ENCODE measurements around the gene OTOG.

OTOG gene

GRCh38 chr11:17547051-17547577 is at the start of gene OTOG:
OTOG (plus strand) TSS chr11:17547259; CDS start chr11:17547373, 114 bp downstream.
- DNase-seq (ENCODE audit: low read depth), result no peak

GRCh38 chr11:17498058-17498457 is 49.0 kb upstream of the OTOG start:
- no peak for DNase-seq (ENCODE audit: low read depth)

- DNase-seq (ENCODE audit: low read depth), result no peak
These were observed 48.6 kb upstream of the OTOG start for GRCh38 chr11:17498475-17498874.

- no peak for DNase-seq (ENCODE audit: low read depth)
These were observed 46.4 kb upstream of the OTOG start for GRCh38 chr11:17500673-17501072.

GRCh38 chr11:17502630-17503029 is 44.4 kb upstream of the OTOG start:
- DNase-seq (ENCODE audit: low read depth), result no peak

GRCh38 chr11:17504330-17505107 is 42.5 kb upstream of the OTOG start:
- no peak for DNase-seq (ENCODE audit: low read depth)

GRCh38 chr11:17505146-17505545 is 41.9 kb upstream of the OTOG start:
- no peak for DNase-seq (ENCODE audit: low read depth)

- no peak for DNase-seq (ENCODE audit: low read depth)
These were observed 40.7 kb upstream of the OTOG start for GRCh38 chr11:17506314-17506713.

GRCh38 chr11:17506942-17507341 is 40.1 kb upstream of the OTOG start:
- no peak for DNase-seq (ENCODE audit: low read depth)

- no peak for DNase-seq (ENCODE audit: low read depth)
These were observed 39.3 kb upstream of the OTOG start for GRCh38 chr11:17507773-17508172.

- no peak for DNase-seq (ENCODE audit: low read depth)
These were observed 38.8 kb upstream of the OTOG start for GRCh38 chr11:17508306-17508705.

- no peak for DNase-seq (ENCODE audit: low read depth)
These were observed 38.3 kb upstream of the OTOG start for GRCh38 chr11:17508791-17509190.

- no peak for DNase-seq (ENCODE audit: low read depth)
These were observed 36.4 kb upstream of the OTOG start for GRCh38 chr11:17510507-17511206.

- no peak for DNase-seq (ENCODE audit: low read depth)
These were observed 35.5 kb upstream of the OTOG start for GRCh38 chr11:17511571-17511970.

GRCh38 chr11:17512101-17512500 is 35.0 kb upstream of the OTOG start:
- DNase-seq (ENCODE audit: low read depth), result no peak

GRCh38 chr11:17513853-17514252 is 33.2 kb upstream of the OTOG start:
- DNase-seq (ENCODE audit: low read depth), result no peak

GRCh38 chr11:17514476-17514875 is 32.6 kb upstream of the OTOG start:
- DNase-seq (ENCODE audit: low read depth), result no peak

- no peak for DNase-seq (ENCODE audit: low read depth)
These were observed 31.4 kb upstream of the OTOG start for GRCh38 chr11:17515443-17516176.

GRCh38 chr11:17516551-17517150 is 30.4 kb upstream of the OTOG start:
- DNase-seq (ENCODE audit: low read depth), result no peak

GRCh38 chr11:17517186-17517585 is 29.9 kb upstream of the OTOG start:
- no peak for DNase-seq (ENCODE audit: low read depth)

- DNase-seq (ENCODE audit: low read depth), result no peak
These were observed 28.7 kb upstream of the OTOG start for GRCh38 chr11:17518366-17518765.
